ENCODE data around the gene MBD4. TPM values are rescaled to one million over a fixed set of nuclear protein-coding genes. Genes with fewer than 3 reads are reported as not detected.

The MBD4 gene
- 36.6 and 38.2 TPM in 2 replicates for total RNA-seq

GRCh38 chr3:129439817-129440617 is at the start of gene MBD4, which contains the start of gene IFT122:
TSS of gene MBD4 (minus strand) at chr3:129439948. CDS start at chr3:129439833, 115 bp downstream.
TSS of gene IFT122 (plus strand) at chr3:129440224. CDS start at chr3:129440331, 107 bp downstream.

GRCh38 chr3:129428376-129429079 is 11.2 kb downstream of the MBD4 start, which contains the start of gene EFCAB12:
TSS of gene EFCAB12 (minus strand) at chr3:129428636. CDS start at chr3:129428488, 148 bp downstream.

Small RNA genes lying within 50 kb of the gene (small RNA-seq; reads per million reads assigned to genes)
- gene SNORA7B, result not detected

Other genes starting within 250 kb of the MBD4 start
- 263 and 273 TPM in 2 replicates for gene COPG1, start 190.3 kb downstream of the MBD4 start, total RNA-seq
- 12.0 and 13.5 TPM in 2 replicates for gene HMCES, start 161.1 kb downstream of the MBD4 start, total RNA-seq
- gene EFCAB12, start 11.3 kb downstream of the MBD4 start, total RNA-seq, result 0.13 and 0.22 TPM in 2 replicates
- gene IFT122, start 276 bp upstream of the MBD4 start, total RNA-seq, result 31.5 and 35.1 TPM in 2 replicates
- not detected in 2 replicates for gene RHO, start 88.7 kb upstream of the MBD4 start, total RNA-seq
- gene H1-8, start 103.2 kb upstream of the MBD4 start, total RNA-seq, result not detected in 2 replicates
- gene PLXND1, start 166.7 kb upstream of the MBD4 start, total RNA-seq, result 43.0 and 46.8 TPM in 2 replicates

All from articular chondrocyte of knee joint (primary cell).